ENCODE measurements around the gene FRG2C.
"Not testable (repeated sequence)": the region's sequence is repeated elsewhere in the genome, so short reads cannot be mapped to it uniquely, and the experiment has no call there.

FRG2C gene

DNA sequence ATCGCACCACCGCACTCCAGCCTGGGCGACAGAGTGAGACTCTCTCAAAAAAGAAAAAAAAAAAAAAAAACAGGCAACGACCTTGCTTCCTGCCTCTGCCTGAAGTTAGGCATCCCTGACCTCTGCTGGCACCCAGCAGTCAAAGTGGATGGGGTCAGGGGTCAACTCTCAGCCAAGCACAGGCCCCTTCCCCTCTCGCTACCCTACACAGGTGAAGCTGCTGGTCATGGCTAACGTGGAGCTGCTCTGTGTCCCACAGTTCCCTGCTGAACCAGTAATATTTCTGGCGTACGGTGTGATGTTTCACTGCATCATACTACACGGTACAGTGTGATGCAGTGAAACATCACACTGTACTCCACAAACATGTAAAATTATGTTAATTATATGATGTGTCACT, 13.9 kb upstream of the FRG2C start:
- H3F3A ChIP-seq (ENCODE audit: control insufficient read depth, insufficient read depth): no peaks in the 10 kb centered on the region
- H3K79me2 ChIP-seq (ENCODE audit: control insufficient read depth, low read length): no peaks in the 10 kb centered on the region
- H4K20me1 ChIP-seq (ENCODE audit: control insufficient read depth, insufficient read depth, low read depth, low read length): no peaks in the 10 kb centered on the region
- no peak overlapping the region for H3K4me3 ChIP-seq (ENCODE audit: low read length)
- no peak overlapping the region for H3K27ac ChIP-seq (ENCODE audit: low read depth, low read length)
- no peaks in the 10 kb centered on the region for H3K4me1 ChIP-seq (ENCODE audit: control insufficient read depth, low read length)
- H3K27me3 ChIP-seq (ENCODE audit: control insufficient read depth, low read length): no peaks in the 10 kb centered on the region
- H3K9me2 ChIP-seq (replicated peaks; ENCODE audit: control insufficient read depth, low read length): no peaks in the 10 kb centered on the region
- no peaks in the 10 kb centered on the region for H3K36me3 ChIP-seq (ENCODE audit: control insufficient read depth, low read length)
- no peak for TF ChIP-seq EZH2phosphoT487 (IDR thresholded peaks at IDR 0.05; ENCODE audit: borderline replicate concordance, low read length)
- TF ChIP-seq, protein P1, sequence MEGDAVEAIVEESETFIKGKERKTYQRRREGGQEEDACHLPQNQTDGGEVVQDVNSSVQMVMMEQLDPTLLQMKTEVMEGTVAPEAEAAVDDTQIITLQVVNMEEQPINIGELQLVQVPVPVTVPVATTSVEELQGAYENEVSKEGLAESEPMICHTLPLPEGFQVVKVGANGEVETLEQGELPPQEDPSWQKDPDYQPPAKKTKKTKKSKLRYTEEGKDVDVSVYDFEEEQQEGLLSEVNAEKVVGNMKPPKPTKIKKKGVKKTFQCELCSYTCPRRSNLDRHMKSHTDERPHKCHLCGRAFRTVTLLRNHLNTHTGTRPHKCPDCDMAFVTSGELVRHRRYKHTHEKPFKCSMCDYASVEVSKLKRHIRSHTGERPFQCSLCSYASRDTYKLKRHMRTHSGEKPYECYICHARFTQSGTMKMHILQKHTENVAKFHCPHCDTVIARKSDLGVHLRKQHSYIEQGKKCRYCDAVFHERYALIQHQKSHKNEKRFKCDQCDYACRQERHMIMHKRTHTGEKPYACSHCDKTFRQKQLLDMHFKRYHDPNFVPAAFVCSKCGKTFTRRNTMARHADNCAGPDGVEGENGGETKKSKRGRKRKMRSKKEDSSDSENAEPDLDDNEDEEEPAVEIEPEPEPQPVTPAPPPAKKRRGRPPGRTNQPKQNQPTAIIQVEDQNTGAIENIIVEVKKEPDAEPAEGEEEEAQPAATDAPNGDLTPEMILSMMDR (IDR thresholded peaks at IDR 0.05; ENCODE audit: low read depth, low read length, poor library complexity, severe bottlenecking): no peak
- H3K9me3 ChIP-seq (ENCODE audit: control insufficient read depth, insufficient read depth, low read length): no peaks in the 10 kb centered on the region
- H3K4me2 ChIP-seq (ENCODE audit: low read length): no peak overlapping the region

DNA sequence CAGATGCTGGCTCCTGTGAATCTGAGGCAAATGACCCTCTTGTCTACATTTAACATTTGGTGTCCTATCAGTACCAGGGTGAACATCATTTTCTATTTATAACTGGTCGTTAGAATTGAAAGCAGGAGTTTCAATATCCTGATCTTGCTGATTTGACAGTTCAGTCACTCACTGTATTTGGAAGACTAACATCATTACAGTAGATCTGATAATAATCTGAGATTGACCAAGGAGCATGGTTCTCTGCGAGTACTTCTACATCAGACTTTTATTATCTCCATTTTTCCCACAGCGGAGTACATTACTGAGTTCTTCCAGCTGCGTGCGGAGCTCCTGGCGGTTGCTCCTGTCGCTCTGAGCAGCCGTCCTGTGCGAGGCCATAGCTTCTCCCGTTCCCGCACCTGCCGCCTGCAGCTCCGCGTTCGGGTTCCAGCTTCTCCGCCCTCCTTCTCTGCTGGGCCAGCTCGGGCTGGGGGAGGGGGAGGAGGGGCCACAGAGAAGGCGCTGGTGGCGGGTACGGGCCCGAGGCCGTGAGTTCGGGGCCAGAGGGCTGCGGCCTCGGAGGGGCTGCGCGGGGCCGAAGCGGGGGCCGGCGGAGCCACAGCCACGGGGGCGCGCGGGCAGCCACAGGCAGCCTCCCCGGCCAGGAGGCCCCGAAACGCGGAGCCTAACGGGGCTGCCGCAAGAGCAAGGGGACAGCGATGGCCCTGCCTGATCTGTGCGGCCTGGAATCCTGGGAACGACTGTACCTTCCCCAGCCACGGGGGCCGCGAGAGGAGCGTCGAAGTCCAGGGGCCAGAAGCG, 8.8 kb upstream of the FRG2C start:
- H3K9me3 ChIP-seq (ENCODE audit: control insufficient read depth, insufficient read depth, low read length); H3K36me3 ChIP-seq (ENCODE audit: control insufficient read depth, low read length); H3F3A ChIP-seq (ENCODE audit: control insufficient read depth, insufficient read depth); H3K27ac ChIP-seq (ENCODE audit: low read depth, low read length); H3K4me3 ChIP-seq (ENCODE audit: low read length); H3K79me2 ChIP-seq (ENCODE audit: control insufficient read depth, low read length); H3K9me2 ChIP-seq (replicated peaks; ENCODE audit: control insufficient read depth, low read length); H4K20me1 ChIP-seq (ENCODE audit: control insufficient read depth, insufficient read depth, low read depth, low read length); H3K27me3 ChIP-seq (ENCODE audit: control insufficient read depth, low read length); H3K4me1 ChIP-seq (ENCODE audit: control insufficient read depth, low read length); H3K4me2 ChIP-seq (ENCODE audit: low read length): not testable (repeated sequence)

DNA sequence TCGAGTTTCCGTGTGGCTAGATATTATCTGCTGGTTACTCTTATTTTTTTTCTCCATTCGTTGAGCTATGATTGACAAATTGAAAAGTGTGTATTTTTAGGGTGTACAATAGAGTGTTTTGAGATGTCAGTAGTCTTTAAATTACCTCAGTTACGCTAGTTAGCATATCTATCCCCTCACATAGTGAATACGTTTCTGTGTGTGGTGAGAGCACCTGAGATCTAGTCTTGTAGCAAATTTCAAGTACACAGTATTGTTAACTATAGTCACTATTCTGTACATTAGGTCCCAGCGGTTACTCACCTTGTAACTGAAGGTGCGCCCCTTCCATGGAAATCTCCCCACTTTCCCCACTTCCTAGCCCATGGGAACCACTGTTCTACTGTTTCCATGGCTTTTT, 8.2 kb upstream of the FRG2C start:
- H3K9me2 ChIP-seq (replicated peaks; ENCODE audit: control insufficient read depth, low read length); H4K20me1 ChIP-seq (ENCODE audit: control insufficient read depth, insufficient read depth, low read depth, low read length); H3K4me3 ChIP-seq (ENCODE audit: low read length); H3K27me3 ChIP-seq (ENCODE audit: control insufficient read depth, low read length); H3K79me2 ChIP-seq (ENCODE audit: control insufficient read depth, low read length); H3F3A ChIP-seq (ENCODE audit: control insufficient read depth, insufficient read depth); H3K27ac ChIP-seq (ENCODE audit: low read depth, low read length); H3K9me3 ChIP-seq (ENCODE audit: control insufficient read depth, insufficient read depth, low read length); H3K4me1 ChIP-seq (ENCODE audit: control insufficient read depth, low read length); H3K36me3 ChIP-seq (ENCODE audit: control insufficient read depth, low read length); H3K4me2 ChIP-seq (ENCODE audit: low read length): not testable (repeated sequence)

DNA sequence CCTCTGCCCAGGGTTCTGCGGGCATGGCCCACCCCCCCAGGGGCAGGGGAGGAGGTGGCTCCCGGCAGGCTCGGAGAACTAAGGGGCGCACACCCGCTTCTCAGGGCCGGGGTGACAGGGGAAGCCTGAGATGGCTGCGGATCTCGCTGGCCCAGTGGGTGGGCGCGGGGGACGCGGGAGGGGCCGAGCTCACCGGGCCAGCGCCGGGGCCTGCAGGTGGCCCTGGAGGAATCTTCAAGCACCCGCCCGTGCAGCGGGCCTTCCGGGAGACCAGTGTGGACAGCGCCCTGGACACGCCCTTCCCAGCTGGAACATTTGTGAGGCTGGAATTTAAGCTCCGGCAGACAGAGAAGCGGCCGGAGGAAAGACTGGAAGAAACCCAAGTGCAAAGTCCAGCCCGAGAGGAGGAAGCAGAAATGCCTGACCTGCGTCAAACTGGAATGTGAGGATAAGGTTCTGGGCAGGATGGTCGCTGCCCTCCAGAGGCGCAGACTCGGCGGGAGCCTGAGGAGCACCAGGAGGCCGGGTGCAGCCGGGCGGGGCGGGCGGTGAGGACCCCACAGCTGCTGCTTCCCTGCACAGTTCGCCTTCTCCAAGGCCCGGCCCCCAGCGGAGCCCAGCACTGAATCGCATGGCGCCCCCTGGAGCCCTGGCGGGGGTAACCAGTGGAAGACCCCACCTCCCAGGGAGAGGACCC, 5.6 kb upstream of the FRG2C start:
- not testable (repeated sequence) for H3F3A ChIP-seq (ENCODE audit: control insufficient read depth, insufficient read depth); H4K20me1 ChIP-seq (ENCODE audit: control insufficient read depth, insufficient read depth, low read depth, low read length); H3K4me3 ChIP-seq (ENCODE audit: low read length); H3K27ac ChIP-seq (ENCODE audit: low read depth, low read length); H3K27me3 ChIP-seq (ENCODE audit: control insufficient read depth, low read length); H3K36me3 ChIP-seq (ENCODE audit: control insufficient read depth, low read length); H3K4me2 ChIP-seq (ENCODE audit: low read length); H3K79me2 ChIP-seq (ENCODE audit: control insufficient read depth, low read length); H3K9me3 ChIP-seq (ENCODE audit: control insufficient read depth, insufficient read depth, low read length); H3K9me2 ChIP-seq (replicated peaks; ENCODE audit: control insufficient read depth, low read length); H3K4me1 ChIP-seq (ENCODE audit: control insufficient read depth, low read length)

DNA sequence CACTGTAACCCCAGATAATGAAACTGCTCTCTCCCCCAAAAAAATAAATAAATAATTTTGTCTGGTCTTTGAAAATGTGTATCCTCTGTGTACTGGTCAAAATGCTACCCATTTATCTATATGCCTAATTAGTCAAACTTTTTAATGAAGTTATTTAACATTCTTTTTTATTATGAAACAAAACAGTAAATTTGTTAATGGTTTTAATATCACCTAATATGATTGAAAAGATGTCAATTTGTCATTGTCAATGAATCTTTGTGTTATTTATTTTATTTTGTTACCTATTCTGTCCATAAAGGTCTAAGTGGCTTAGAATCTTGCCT, 5.1 kb upstream of the FRG2C start:
- H3K9me3 ChIP-seq (ENCODE audit: control insufficient read depth, insufficient read depth, low read length); H4K20me1 ChIP-seq (ENCODE audit: control insufficient read depth, insufficient read depth, low read depth, low read length); H3K4me2 ChIP-seq (ENCODE audit: low read length); H3K9me2 ChIP-seq (replicated peaks; ENCODE audit: control insufficient read depth, low read length); H3K4me3 ChIP-seq (ENCODE audit: low read length); H3K27me3 ChIP-seq (ENCODE audit: control insufficient read depth, low read length); H3K36me3 ChIP-seq (ENCODE audit: control insufficient read depth, low read length); H3K79me2 ChIP-seq (ENCODE audit: control insufficient read depth, low read length); H3K4me1 ChIP-seq (ENCODE audit: control insufficient read depth, low read length); H3F3A ChIP-seq (ENCODE audit: control insufficient read depth, insufficient read depth); H3K27ac ChIP-seq (ENCODE audit: low read depth, low read length): not testable (repeated sequence)

DNA sequence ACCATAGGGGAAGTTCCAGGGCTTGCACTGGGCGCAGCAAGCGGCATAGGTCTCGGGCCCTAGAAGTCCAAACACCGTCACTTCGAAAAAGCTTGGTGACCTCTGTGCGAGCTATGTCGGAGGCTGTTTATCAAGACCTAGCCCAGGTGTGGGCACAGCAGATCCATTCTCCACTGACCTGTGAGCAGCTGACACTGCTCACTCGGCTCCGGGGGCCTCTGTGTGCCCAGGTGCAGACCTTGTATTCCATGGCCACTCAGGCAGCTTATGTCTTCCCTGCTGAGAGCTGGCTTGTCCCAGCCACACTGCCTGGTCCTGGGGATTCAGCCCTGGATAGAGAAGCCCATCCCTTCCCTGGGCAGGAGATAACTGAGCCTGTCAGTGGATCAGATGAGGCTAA, 1.5 kb downstream of the FRG2C start:
- H3K9me3 ChIP-seq (ENCODE audit: control insufficient read depth, insufficient read depth, low read length): peaks cover 13% of the 10 kb centered on the region; the same call in 1 of the 2 replicates
- not testable (repeated sequence) for H4K20me1 ChIP-seq (ENCODE audit: control insufficient read depth, insufficient read depth, low read depth, low read length); H3K27me3 ChIP-seq (ENCODE audit: control insufficient read depth, low read length); H3F3A ChIP-seq (ENCODE audit: control insufficient read depth, insufficient read depth); H3K27ac ChIP-seq (ENCODE audit: low read depth, low read length); H3K4me2 ChIP-seq (ENCODE audit: low read length); H3K4me1 ChIP-seq (ENCODE audit: control insufficient read depth, low read length); H3K79me2 ChIP-seq (ENCODE audit: control insufficient read depth, low read length); H3K9me2 ChIP-seq (replicated peaks; ENCODE audit: control insufficient read depth, low read length); H3K4me3 ChIP-seq (ENCODE audit: low read length); H3K36me3 ChIP-seq (ENCODE audit: control insufficient read depth, low read length)

DNA sequence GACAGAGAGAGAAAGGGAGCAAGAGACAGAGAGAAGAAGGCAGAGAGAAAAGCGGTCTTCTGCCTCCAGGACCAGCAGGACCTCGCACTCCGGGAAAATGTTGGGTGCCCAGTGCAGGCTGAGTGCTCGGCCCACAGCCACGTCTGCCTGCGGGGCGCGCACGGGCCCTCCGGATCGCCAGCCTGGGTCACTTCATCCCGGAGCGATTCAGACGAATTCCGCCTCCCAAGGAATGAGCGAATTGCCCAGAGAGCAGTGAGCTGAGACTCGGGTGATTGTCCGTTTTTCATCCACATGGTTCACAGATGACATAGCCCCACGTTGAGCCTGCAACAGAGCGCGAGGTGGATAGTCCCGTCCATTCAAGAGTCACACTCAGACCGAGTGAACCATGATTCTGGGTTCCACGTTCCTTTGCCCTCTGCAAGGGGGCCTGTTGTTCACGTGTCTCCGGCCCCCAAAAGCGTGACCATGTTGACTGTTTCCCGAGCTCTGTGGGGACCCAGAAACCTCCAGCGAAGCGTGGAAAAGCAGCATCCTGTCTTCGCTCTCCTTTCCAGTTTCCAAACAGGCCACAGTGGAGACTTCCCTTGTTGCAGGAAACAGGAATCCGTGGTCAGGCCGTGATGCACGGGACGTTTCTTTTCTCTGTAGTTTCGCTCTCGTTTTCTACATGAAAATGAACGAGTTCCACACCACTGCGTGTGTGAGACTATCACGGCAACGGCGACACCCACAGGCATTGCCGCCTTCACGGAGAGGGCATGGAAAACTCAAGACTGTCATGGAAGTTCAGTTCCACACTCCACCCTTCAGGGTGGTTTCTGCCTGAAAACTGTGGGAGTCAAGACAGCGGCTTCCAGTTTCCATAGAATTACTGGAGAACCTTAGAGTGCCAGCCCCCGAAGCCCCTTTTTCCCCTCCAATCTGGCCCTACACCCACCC, 3.9 kb downstream of the FRG2C start:
- H3F3A ChIP-seq (ENCODE audit: control insufficient read depth, insufficient read depth); H3K4me1 ChIP-seq (ENCODE audit: control insufficient read depth, low read length); H3K9me2 ChIP-seq (replicated peaks; ENCODE audit: control insufficient read depth, low read length); H3K79me2 ChIP-seq (ENCODE audit: control insufficient read depth, low read length); H3K27me3 ChIP-seq (ENCODE audit: control insufficient read depth, low read length); H3K4me2 ChIP-seq (ENCODE audit: low read length); H3K36me3 ChIP-seq (ENCODE audit: control insufficient read depth, low read length); H3K4me3 ChIP-seq (ENCODE audit: low read length); H3K27ac ChIP-seq (ENCODE audit: low read depth, low read length); H4K20me1 ChIP-seq (ENCODE audit: control insufficient read depth, insufficient read depth, low read depth, low read length): not testable (repeated sequence)
- peaks cover 16% of the 10 kb centered on the region; the same call in 1 of the 2 replicates for H3K9me3 ChIP-seq (ENCODE audit: control insufficient read depth, insufficient read depth, low read length)

All from DOHH2 (cell line).